GM10847 (cell line): ENCODE results near the gene SNX9.
A peak's percentile ranks its signal among the peaks of the same experiment; 100 is the strongest.

ENCODE experiments used
- POLR2A ChIP-seq: IDR thresholded peaks from 2 replicates; pipeline ENCODE4 v1.6.1; 2011; ENCODE audit not compliant: insufficient read length; ENCODE audit errors: extremely low read depth

The SNX9 gene

DNA sequence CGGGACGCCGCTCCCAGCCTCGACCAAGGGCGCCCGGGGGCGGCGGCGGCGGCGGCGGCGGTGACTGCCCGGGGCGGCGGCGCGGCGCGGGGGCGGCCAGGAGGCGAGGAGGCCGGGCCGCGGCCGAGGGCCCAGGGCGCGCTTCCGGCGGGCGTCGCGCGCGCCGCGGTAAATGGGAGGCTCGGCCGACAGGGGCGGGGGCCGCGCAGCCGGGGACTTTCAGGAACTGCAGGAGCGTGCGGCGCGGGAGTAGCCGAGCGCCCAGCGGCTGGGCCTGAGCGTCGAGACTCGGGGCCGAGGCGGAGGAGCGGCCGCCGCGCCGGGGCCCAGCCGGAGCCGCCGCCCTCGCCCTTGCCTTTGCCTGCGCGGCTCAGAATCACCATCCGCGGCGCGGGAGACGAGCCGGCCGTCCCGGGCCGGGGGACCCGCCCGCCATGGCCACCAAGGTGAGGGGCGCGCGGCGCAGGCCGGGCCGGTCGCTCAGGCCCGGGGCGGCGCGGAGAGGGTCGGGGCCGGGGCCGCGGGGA, at the start of gene SNX9:
TSS of gene SNX9 (plus strand) at position 246 of the 527 bp plus-strand sequence. CDS start at position 435, 189 bp downstream.
- peak; percentile 25 for TF ChIP-seq POLR2A

DNA sequence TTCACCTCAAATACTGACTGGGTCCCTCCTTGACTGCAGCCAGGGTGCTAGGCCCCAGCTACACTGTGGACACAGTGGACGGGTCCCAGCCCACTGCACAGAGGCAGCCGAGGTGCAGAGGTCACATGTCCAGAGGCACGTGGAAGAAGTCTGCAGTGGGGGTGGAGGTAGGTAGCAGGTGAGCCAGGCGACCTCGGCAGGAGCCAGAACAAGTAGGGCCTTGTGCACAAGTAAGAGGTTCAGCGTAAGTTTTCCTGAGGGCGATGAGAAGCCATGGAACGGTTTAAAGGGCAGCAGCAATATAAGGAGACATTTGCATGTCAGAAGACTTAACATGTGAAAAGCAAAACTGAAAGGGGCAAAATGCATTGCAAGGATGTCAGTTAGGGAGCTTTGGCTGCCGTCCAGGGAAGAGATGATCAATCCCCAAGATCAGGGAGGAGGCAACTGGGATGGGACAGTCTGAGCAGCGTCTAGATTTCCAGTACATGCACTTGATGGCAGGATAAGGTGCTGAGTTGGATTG, 49.7 kb upstream of the SNX9 start:
- no peak for TF ChIP-seq POLR2A

DNA sequence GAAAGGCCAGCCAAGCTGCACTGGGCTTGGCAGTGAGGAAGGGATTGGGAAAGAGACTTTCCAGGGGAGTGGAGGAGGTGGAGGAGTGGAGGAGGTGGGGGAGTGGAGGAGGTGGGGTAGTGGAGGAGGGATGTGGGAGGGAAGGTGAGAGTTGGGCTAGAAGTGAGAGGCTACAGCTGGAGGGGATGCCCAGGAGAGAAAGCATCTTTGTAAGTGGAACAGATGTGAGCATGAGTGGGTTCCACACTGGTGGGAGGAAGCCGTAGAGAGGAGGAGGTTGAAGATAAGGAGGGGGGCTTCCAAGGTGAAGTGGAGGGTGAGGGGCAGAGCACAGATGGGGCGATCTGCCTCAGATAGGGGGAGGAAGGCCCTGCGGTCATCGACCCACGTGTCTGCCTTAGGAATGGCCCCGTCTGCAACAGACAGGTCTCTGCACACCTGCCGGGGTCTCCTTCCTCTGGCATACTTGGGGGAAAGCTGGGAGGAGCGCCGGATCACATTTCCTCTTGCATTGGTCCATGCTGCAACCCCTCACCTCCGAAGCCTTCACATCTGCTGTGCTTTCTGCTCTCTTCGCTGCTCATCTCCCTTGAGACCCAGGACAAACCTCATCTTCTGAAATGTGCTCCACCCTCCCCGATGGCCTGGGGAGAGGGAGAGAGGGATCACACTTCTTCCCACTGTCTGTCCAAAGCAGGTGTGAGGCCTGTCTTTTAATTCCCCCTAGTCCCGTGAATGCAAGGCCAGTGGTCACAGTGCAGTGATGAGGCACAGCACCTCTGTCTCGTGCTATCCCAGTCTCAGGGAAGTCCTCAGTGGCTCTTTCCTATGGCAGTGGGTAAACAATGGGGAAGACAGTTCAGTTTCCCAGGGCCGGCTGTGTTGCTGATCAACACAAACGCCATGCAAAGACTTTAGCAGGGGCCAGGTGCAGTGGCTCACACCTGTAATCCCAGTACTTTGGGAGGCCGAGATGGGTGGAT, 48.6 kb upstream of the SNX9 start:
- no peak for TF ChIP-seq POLR2A

DNA sequence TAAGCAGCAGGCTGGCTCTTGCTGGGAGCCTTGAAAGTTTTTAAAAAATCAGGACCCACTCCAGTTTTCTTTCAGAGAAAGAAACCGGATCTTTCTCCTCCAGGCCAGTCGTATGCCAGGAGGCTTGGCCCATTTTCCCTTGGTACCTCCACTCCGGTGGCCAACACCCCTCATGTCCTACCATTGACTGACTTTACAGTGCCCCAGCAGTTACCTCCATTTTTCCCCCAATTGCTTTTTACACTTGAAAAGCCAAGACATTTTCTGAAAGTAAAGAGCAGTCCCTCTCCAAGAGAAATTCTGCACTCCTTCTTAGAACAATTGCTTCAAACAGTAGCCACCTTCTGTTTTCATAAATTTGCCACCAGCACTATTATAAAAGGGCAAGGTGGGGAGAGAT, 47.7 kb upstream of the SNX9 start:
- no peak for TF ChIP-seq POLR2A

DNA sequence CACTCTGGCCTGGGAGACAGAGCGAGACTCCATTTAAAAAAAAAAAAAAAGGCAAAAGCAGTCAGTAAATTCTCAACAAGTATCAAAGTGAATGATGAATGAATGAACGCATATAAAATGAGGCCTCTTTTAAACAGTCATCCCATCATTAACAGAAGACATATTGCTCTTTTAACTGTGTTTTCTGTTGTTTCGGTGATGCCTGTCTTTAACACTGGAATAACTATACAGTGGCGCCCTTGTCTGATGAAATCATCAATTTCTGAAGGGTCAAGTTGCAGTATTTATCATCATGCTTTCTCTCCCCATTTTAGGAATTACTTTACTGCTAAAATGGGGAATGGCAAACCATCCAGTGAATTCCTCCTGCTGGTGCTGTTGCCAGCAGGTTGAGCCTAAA, 45.7 kb upstream of the SNX9 start:
- TF ChIP-seq POLR2A: no peak

DNA sequence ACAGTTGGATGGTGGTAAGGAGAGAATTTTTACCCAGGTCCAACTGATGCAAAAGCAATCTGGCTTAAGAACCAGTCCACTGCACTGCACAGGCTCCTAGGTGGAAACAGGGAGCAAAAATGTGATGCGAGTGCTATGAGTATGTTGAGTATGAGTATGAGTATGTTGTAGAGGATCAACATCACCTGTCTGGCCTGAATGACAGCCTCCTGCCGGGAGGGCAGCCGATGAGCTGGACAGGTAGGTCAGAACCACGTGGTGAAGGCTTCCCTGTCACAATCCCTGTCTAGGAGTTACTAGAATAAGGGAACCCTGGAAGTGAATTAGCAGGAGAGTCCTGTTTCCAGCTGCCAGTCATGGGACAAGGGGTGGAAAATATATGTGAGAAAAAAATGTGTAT, 44.3 kb upstream of the SNX9 start:
- TF ChIP-seq POLR2A: no peak

DNA sequence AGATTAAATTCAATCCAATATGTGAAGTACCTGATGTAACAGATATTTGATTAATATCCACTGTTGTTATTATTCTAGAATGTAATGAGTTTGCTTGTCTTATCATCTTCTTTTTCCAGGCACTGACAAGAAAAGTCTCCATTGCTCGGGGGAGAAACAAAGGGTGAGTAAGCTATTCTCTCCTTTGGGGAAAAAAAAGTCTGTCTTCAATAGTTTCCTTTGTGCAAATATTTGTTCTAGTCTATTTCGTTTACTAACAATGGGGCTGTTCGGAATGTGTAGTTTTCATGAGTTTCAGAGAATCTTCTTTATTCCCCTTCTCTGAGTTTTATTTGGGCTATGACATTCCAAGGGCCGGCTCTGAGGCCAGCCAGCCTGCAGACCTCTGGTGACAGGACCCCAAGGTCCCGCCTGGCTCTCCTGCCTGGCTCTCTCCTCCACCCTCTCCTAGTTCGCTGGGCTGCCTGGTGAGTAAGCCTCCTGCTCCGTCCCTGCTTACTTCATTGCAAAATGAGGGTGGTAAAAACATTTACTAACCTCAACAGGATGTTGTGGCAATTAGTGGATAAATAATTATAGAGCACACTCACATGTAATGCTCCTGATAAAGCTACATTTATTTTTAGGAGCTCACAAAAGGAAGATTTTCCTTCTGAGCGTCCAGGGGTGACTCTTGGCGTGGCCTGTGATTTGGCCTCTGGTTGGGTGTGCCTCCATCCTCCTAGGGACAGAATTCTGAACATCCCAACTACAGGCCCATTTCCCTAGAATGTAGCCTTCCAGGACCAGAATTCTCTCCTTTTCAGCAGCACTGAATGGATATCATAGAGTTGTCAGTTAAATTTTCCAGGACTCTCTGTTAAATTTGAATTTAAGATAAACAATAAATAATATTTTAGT, 43.1 kb upstream of the SNX9 start:
- no peak for TF ChIP-seq POLR2A

DNA sequence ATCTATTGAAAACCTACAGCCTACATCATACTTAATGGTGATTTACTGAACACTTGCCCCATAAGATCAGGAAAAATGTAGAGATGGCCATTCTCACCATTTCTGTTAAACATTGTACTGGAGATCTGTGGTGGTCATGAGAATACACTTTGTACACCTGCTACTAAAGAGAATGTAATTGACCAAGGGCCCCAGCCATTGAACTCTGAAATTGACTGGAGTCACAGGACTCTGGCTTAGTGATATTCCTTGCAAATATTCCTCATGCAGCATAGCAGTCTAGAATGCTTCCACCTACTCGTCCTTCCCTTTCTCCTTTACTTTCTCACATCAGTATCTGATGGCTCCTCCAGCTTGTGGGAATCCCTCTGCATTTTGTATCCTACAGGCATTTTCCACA, 37.4 kb upstream of the SNX9 start:
- TF ChIP-seq POLR2A: no peak

DNA sequence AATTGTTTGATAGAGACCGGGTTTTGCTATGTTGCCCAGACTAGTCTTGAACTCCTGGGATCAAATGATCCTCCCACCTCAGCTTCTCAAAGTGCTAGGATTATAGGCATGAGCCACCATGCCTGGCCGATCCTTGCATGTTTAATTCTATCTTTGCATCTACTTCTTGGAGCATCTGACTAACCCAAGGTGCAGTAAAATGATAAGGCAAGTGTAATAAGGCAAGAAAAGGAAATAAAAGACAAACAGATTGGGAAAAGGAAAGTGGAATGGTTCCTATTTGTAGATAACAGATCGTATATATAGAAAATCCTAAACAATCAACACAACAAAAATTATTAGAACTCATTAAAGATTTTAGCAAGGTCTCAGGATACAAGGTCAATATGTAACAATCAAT, 36.8 kb upstream of the SNX9 start:
- TF ChIP-seq POLR2A: no peak

DNA sequence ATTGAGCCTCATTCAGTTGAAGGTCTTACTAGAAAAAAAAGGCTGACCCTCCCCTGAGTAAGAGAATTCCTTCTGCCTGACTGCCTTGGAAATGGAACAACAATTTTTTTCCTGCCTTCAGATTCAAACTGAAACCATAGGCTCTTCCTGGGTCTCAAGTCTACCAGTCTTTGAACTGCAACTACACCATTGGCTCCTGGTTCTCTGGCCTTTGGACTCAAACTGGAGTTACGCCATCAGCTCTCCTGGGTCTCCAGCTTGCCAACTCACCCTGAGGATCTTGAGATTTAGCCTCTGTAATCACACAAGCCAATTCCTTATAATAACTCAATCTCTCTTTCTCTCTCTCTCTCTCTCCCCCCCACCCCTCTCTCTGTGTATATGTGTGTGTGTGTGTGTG, 36.0 kb upstream of the SNX9 start:
- no peak for TF ChIP-seq POLR2A

DNA sequence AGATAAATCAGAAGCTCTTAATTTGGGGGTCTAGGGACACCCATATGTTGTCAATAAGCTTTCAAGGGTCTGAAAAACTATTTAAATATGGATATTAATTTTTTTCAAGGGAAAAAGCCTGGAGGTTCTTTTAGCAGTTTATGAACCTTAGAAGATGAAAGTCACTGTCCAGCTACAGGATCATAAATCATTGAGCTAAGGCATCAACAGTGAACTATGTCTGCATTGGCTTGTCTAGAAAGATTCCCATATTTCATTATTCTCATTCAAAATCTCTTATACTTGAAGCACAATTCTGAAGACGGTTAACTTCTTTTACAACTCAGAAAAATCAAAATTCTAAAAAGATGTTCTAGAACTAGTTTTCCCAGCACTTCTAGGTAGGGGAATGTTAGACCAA, 34.9 kb upstream of the SNX9 start:
- TF ChIP-seq POLR2A: no peak

DNA sequence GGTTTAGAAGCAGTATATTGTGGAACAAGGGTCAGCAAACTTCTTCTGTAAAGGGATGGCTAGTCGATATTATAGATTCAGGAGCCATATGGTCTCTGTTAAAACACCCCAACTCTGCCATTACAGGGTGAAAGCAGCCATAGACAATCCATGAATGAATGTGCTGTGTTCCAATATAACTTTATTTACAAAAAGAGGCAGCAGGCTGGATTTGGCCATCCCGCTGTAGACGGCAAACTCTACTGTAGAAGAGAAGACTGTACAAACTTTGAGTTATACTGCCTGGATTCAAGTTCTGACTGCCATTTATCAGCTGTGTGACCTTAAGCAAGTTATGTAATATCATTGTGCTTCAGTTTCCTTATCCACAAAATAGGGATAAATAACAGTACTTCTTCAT, 33.7 kb upstream of the SNX9 start:
- no peak for TF ChIP-seq POLR2A

DNA sequence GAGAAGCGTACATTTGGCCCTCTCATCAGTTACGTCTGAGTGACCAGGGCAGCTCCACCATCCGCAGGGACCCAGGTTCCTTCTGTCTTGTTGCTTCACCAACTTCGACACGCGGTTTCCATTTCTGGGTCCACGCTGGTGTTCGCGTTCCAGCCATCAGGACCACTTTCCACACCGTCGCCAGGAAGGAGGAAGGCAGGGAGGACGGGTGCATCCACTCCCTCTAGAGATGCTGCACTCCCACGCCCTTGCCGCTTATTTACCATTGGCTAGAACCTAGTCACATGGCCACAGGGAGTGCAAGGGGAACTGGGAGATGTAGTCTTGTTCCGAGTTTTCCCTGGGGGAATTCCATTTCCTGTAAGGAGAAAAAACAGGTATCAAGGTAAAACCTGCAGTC, 33.2 kb upstream of the SNX9 start:
- no peak for TF ChIP-seq POLR2A

DNA sequence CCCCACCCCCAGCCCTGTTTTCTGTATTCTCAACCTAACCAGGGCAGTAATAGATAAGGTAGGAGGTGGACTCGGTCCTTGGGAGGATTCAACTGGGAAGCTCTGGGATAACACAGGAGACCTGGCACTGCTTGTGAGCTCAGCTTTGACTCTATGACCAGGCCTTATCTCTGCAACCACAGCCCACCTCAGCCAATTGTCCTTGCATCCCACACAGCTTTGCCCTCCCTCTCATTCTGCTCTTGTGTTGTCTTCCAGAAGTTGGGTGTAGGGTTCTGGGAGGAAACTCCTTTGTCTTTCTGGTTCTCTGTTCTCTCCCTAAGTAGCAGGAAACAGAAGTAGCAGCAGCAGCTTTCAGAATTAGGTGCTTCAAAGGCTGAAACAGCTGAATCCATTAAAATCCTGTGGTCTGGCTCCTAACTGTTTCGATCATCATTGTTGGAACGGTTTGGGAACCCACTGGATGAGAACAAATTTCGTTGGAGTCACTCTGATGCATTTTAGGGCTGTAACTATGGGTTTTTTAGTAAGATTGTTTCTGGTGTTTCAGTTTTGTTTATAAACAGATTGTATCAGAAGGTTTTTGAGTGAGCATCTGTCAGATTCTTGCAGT, 32.4 kb upstream of the SNX9 start:
- no peak for TF ChIP-seq POLR2A

DNA sequence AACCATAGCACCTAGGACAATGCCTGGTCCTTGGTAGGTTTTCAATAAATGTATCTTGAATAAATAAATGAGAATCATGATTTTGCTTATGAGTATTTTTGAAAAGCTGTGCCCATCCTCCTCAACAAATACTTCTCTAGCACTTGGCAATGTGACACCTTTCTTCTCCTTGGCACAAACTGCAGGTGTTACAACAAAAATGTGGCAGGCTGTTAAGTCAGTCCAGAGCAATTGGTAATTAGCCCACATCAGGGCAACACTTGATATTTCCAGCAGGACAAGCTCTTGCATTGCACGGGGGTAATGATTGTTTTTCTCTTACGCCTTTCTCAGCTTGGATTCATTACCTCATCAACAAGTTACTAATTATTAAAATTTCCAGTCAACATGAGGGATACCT, 31.6 kb upstream of the SNX9 start:
- no peak for TF ChIP-seq POLR2A
